GM21381 (cell line): Measurements from ENCODE around the gene MRAP2.
"Not testable (repeated sequence)": the region's sequence is repeated elsewhere in the genome, so short reads cannot be mapped to it uniquely, and the experiment has no call there.

Experiments used
- ATAC-seq: cut with Tn5 transposase; IDR thresholded peaks from one replicate; pipeline ENCODE4 v1.9.1; 2021; ENCODE audit warnings: mild to moderate bottlenecking, moderate library complexity; ENCODE audit not compliant: unreplicated experiment

MRAP2 gene

DNA sequence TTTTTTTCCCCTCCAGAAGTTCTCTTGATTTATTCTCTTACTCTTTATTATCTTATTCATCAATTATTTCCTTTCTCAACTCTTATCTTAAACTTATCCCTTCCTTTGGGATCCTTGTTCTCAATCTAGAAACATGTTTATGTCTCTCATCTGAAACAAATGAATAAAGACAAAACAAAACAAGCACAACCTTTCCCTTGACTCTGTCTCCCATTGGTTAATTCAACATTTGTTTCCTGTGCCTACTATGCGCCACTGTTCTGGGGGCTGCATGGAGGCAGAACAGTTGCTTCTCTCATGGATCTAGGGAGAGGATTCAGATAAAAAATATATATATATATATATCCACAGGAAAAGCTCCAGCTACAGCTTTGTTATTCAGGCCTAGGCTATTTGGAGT, 5.2 kb upstream of the MRAP2 start:
- no peak for ATAC-seq

DNA sequence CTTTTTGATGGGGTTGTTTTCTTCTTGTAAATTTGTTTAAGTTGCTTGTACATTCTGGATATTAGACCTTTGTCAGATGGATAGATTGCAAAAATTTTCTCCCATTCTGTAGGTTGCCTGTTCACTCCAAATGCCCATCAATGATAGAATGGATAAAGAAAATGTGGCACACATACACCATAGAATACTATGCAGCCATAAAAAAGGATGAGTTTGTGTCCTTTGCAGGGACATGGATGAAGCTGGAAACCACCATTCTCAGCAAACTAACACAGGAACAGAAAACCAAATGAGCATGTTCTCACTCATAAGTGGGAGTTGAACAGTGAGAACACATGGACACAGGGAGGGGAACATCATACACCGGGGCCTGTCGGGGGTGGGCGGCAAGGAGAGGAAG, 1.6 kb upstream of the MRAP2 start:
- ATAC-seq, result not testable (repeated sequence)

DNA sequence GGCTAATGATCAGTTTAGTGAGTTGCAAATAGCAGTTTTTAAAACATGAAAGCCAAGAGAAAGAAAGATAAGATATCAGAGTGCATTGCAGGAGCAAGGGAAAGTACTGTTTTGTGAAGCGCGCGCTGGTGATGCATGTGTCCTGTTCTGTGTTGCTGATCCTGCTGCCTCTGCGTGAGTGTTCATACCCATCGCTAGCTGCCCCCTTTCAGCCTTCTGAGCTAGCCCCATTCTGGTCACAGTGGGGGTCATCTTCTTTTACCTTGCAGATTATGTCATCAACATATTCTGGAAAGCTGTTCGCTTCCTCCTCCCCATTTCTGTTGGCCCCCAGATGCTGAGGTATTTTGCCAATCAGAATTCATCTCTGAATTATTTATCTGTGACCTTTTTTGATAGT, 1.9 kb downstream of the MRAP2 start:
- no peak for ATAC-seq

DNA sequence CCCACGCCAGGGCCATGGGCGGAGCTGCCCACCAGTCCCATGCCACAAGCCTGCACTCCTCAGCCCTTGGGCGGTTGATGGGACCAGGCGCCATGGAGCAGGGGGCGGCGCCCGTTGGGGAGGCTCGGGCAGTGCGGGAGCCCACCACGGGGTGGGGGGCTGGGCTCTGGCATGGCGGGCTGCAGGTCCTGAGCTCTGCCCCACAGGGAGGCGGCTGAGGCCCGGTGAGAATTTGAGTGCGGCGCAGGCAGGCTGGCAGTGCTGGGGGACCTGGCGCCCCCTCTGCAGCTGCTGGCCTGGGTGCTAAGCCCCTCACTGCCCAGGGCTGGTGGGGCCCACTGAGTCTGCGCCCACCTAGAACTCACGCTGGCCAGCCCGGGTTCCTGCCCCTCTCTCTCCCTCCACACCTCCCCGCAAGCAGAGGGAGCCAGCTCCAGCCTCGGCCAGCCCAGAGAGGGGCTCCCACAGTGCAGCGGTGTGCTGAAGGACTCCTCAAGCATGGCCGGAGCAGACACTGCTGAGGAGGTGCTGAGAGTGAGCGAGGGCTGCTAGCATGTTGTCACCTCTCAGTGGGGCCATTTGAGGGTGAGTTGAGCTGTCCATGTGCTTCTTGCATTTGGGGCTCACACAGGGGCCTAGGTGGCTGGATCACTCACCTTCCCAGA, 4.0 kb downstream of the MRAP2 start:
- no peak for ATAC-seq

DNA sequence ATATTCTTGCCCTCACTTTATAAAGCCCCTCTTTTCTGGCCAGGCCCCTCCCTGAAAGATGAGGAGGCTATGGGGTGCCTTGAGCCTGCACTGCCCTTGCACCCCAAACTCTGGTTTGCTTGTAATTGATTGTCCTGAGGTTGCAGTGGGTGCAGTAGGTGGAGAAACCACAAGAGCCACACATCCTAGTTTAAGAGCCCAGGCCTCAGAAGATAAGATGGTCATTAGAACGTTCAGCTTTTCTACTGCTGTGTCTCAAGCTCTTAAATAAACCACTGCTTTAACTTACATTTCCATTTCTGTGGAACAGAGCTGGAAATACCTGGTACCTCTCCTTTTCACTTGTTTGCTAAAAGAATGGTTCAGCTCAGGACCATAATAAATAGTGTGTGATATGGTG, 9.0 kb downstream of the MRAP2 start:
- ATAC-seq, result no peak

DNA sequence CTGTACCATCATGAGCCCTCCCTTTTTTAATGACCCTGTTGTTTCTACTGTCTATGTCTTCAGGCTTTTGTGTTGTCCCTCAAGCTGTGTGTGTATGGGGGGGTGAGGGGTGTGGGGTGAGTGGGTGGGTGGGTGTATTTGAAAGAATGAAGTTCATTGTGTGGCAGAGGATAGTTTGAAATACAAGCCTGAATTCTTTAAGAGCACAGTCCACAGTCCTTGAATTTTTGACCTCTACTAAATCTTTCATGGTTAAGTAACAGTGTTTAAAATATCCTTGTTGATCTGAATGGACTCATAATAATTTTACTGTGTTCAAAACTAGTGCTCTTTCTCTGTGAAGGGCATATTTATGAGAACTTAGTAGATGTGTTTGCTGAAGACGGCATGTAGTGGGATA, 10.0 kb downstream of the MRAP2 start:
- no peak for ATAC-seq

DNA sequence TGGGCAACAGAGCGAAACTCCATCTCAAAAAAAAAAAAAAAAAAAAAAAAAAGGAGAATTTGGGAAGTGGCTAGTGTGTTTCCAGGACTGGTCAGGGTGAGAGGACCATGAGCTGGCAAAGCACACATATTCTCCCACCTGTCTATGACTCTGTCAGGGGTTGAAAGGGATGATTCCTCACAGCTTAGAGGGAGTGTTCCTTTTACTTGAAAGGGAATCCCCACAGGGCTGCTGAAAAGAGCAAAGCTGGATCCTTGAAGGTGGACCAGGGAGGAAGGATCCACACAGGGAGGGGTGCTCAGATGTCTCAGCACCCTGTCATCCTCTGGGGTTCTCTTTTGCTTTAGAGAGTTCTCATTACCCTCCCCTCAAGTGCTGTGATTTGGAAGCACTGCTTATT, 13.2 kb downstream of the MRAP2 start:
- no peak for ATAC-seq

DNA sequence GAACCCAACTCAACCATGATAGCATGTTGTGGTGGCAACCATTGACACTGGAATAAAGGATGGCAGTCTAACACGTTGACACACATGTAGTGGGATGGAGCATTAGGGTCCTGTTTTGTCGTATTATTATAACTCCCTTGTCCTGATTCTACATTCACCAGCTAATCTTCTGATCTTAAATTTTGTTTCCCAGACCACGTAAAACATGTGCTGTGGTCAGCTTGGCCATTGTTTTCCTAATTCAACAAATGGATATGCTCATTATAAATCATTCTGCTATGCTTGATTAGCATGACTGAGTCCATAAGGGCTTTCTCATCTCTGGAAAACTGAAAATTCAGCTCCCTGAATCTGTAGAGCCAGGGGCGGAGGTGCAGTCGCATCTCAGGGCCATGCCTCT, 15.0 kb downstream of the MRAP2 start:
- ATAC-seq, result no peak

DNA sequence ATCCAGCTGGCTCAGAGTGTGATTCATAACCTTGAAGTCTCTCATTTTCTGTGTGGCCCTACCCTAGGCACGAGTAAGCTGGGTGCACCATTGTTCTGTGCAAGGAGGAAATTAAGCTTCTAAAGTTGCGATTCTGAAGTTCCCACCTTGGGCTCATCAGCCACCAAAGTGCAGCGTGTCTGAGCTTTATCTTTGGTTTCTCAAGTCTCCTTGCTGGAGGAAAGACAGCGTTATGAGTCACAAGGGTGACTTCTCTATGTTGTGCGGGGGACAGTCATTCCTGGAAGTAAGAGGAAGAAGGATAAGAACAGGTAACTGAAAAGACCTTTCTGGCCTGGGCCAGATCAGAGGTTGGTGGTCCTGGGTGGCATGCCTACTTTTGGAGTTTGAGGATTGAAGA, 16.8 kb downstream of the MRAP2 start:
- no peak for ATAC-seq

DNA sequence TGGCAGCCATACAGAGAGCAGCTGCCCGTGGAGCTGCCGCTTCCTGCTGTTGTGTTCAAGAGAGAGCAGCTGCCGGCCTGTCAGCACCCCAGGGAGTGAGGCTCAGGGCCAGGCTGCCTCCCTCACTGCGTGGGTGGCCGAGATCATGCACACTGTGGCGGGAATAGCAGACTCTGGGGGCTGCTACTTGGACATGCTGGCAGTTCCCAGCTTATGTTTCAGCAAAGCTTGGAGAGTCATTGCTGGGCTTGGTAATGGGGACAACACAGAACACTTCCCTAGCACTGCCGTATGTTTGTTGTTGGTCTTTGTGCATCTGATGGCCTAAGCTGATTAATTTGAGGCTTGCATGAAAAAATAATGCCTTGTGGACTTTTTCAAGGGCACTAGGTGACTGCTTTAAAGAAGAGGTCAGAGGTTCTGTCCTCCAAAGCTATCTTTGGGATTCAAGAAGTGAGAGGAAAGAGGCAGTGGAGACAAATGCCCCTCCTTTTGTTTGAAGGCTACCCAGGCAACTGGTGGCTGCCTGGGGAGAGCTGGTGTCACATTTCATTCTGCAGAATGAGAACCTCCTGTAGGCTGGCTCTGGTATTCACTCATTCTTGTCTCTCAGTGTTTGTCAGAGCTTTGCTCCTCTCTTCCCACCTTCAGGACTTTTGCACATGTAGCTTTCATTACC, 18.8 kb downstream of the MRAP2 start:
- ATAC-seq, result no peak

DNA sequence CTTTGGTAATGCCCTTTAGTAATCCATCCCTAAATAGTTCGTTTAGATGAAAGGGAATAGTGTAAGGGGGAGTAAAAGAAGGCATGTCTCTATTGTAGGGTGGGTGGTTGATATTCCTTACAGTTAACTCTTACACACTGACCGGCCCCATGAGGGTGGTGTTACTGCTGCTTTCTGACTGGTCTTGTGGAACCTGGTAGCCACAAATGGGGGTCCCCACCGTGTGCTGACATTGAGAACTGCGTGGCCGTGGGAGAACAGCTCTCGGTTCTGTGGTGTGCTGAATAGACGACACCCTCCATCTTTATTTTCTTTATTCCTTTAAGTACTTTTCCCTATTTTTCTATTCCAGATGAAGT, 19.3 kb downstream of the MRAP2 start:
- no peak for ATAC-seq

DNA sequence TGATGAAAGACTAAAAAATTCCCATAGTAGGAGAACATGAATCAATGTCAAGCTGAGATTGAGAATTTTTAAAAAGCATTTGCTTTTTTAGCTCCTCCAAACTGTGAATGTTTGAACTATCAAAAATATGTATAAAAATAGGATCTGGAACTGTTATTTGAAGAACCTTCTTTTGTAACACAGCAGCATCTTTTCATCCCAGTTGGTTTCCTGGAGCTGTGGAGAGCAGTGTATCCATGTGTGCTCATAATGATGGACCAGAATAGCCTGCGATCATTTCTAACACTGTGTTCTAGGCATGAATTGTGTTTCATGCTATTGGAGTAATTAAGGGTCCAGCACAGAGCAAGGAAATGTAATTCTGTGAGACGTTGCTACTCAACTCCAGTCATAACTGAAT, 22.1 kb downstream of the MRAP2 start:
- no peak for ATAC-seq

DNA sequence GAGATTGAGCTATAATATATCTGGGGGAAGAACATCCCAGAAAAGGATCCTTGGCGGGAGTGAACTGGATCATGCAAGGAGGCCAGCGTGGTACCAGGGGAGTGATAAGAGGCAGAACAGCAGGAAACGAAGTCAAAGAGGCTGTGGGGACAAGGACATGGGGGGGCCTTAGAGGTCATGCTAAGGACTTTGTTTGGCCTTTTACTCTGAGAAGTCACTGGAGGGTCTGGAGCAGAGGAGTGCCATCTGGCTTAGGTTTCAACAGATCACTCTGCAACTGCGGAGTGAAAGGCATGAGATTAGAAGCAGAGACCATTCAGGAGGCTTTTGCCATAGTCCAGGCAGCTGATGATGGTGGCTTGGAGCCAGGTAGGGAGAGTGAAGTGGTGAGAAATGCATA, 24.3 kb downstream of the MRAP2 start:
- no peak for ATAC-seq

DNA sequence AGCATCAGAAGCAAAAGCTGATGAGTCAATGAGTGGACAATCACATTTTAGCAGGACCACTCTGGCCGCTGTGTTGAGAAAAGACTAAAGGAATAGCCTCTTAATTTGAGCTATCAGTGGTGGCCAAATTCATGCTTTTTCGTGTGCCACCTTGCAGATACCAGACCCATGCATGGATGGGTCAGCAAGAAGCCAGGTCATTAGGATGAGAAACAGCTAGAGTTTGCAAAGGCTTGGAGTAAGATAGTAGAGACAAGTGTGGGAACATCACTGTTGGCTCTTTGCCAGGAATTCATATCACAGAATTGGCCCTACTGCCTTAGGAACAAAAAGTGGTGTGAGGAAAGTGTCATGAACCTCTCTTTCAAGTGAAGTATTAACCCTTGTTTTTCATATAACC, 25.5 kb downstream of the MRAP2 start:
- ATAC-seq, result no peak

DNA sequence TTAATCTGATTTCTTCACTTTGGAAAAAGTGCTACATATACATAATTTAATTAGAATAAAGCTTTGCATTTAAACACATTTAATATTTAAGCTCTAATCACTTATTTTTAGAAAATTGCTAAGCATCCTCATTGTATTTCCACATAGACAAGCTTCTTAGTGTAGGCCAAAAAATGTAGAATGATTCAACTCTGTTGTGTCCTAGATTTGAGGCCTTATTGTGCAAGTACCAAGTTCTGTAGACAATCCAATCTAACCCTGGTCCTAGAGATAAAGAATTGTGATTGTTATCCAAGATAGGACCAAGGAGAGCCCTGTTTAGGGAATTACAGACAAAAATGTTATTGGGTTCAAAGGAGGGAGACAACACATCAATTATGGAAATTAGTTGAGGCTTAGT, 27.6 kb downstream of the MRAP2 start:
- ATAC-seq, result no peak

DNA sequence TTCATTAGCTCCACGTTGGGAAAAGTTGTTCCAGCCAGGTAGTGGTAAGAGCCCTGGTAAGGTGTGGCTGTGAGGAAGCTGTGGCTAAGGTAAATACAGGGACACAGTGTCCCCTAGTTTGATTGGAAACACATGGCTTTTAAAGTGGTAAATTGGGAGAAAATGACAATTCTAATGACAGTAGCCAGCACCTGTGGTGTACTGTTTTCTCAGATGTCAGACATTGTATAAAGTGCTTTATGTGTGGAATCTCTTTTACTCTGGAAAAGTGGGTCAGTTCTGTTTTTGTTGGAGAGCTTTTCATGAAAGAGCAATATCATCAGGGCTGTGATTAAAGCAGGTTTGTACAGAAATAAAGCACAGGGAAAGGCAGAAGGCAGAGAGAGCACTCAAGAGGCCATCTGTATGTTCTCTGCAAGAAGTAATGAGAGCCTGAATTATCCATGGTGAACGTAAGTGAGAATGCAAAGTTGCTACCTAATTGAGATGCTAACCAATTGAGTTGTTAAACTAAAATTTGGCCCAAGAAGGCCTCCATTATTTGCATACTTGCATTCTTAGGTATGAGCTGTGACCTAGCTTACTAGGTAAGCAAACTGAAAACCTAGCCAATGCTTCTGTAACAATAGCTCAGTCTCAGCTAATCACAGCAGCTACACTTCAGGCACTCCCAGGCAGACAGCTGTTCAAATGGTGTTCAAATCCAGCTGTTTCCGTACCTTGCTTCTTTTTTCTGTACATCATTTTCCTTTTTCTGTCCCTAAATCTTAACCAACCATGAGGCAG, 28.2 kb downstream of the MRAP2 start:
- ATAC-seq, result no peak

DNA sequence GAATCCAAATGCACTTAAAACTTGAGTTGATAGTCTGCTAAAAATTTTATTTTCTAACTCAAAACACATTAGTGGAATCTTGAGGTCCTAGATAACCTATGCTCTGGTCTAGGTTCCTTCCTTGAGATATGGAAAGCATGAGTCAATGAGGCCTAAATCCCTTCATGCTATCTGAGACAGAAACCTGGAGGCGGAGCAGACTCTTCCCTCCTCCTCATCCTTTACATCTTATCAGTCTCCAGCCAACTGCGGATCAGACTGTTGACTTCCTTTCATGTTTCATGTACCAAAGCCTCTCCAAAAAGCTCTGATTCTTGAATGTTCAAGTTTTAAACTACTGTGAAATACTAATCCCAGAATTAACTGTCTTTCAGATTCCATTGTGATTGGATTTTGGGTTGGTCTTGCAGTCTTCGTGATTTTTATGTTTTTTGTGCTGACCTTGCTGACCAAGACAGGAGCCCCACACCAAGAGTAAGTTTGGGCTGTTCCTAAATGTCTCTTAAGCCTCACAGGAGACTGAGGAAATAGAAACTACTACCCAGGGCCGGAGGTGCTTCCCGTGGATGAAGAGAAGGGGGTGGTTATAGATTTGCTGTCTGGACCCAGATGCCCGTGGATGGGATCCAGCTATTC, 29.1 kb downstream of the MRAP2 start:
- no peak for ATAC-seq

DNA sequence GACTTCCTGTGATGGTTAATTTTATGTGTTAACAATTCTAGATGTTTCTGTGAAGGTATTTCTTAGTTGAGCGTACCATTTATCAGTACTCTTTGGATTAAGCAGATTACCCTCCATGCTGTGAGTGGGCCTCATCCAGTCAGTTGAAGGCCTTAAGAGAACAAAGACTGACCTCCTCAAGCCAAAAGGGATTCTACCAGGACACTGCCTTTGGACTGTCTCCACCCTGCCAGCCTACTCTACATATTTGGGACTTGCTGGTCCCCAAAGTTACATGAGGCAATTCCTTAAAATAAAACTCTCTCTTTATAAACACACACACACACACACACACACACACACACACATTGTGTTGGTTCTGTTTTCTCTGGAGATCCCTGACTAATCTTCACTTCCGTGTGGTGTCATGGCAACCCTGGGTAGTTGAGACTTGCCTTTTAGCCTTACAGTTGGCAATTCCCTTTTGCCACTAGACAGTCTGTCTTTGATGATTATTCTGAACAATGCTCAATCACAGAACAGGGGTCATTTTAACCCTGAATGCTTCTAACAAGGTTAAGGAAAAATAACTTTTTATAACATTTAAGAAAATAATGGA, 32.2 kb downstream of the MRAP2 start:
- no peak for ATAC-seq

DNA sequence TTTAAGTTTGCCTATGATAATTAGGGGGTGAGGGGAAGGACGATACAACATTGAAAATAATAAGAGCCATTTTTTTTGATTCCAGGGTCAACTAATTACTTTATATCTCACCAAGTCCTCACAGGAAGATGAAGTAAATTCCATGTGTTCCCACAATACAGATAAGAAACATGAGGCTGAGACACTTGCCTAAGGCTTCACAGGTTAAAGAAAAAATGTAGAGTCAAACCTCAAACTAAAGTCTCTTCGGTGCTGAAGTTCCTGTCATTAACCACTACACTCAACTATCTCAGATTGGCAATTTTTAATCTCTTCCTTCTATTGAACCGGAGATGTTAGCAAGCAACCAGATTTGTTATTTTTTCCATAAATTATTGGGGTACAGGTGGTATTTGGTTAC, 33.0 kb downstream of the MRAP2 start:
- no peak for ATAC-seq

DNA sequence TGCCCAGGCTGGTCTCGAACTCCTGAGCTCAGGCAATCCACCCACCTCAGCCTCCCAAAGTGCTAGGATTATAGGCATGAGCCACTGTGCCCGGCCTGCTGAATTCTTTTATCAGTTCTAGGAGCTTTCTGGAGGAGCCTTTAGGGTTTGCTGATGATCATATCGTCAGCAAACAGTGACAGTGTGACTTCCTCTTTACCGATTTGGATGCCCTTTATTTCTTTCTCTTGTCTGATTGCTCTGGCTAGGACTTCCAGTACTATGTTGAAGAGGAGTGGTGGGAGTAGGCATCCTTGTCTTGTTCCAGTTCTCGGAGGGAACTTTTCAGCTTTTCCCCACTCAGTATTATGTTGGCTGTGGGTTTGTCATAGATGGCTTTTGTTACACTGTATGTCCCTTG, 35.3 kb downstream of the MRAP2 start:
- not testable (repeated sequence) for ATAC-seq

DNA sequence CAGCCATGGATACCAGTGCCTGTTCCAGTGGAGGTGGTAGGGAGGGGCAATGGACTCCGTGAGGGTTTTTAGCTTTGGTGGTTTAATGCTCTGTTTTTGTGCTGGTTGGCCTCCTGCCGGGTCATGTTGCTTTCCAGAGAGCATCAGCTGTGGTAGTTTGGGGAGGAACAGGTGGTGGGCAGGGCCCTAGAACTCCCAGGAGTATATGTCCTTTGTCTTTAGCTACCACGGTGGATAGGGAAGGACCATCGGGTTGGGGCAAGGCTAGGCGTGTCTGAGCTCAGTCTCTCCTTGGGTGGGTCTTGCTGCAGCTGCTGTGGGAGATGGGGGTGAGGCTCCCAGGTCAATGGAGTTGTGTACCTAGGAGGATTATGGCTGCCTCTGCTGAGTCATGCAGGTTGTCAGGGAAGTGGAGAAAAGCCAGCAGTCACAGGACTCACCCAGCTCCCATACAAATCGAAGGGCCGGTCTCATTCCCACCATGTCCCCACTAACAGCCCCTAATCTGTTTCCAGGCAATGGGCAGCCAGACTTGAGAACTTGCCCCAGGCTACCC, 38.9 kb downstream of the MRAP2 start:
- ATAC-seq, result no peak
